Measurements from ENCODE around the gene CCNE1. TPM values are rescaled to one million over a fixed set of nuclear protein-coding genes. Genes with fewer than 3 reads are reported as not detected.

CCNE1 gene
- total RNA-seq (2014; rRNA removed; shearing (Covaris generic)) = 50.3 and 60.9 TPM in 2 replicates

- H3K4me3 ChIP-seq (ENCODE audit: insufficient read depth, low read depth, low read length) = peak within 1 kb of the TSS; percentile 56
- H3K27me3 ChIP-seq (ENCODE audit: control insufficient read depth, insufficient read depth, low read length) = peaks cover 3% of the 10 kb centered on the region; the same call in 1 of the 2 replicates
- DNase-seq = peak; percentile 99
- H3K36me3 ChIP-seq (replicated peaks; ENCODE audit: control insufficient read depth, insufficient read depth, low read length) = peaks cover 2% of the 10 kb centered on the region
Measured at GRCh38 chr19:29811125-29812079, at the start of gene CCNE1. CCNE1 (plus strand) TSS chr19:29811991; CDS start chr19:29812556, 565 bp downstream.

GRCh38 chr19:29763196-29763595, 48.6 kb upstream of the CCNE1 start:
- Histone ChIP-seq H3K4me3 (ENCODE audit: insufficient read depth, low read depth, low read length) (no peak overlapping the region), H3K36me3 (replicated peaks; ENCODE audit: control insufficient read depth, insufficient read depth, low read length) (no peaks in the 10 kb centered on the region), H3K27me3 (ENCODE audit: control insufficient read depth, insufficient read depth, low read length) (no peaks in the 10 kb centered on the region)
- DNase-seq = no peak

- DNase-seq = no peak
- H3K27me3 ChIP-seq (ENCODE audit: control insufficient read depth, insufficient read depth, low read length) = no peaks in the 10 kb centered on the region
- no peaks in the 10 kb centered on the region for H3K36me3 ChIP-seq (replicated peaks; ENCODE audit: control insufficient read depth, insufficient read depth, low read length)
- no peak overlapping the region for H3K4me3 ChIP-seq (ENCODE audit: insufficient read depth, low read depth, low read length)
Measured at GRCh38 chr19:29764361-29764760, 47.4 kb upstream of the CCNE1 start.

GRCh38 chr19:29766100-29766499, 45.7 kb upstream of the CCNE1 start:
- H3K36me3 ChIP-seq (replicated peaks; ENCODE audit: control insufficient read depth, insufficient read depth, low read length) = no peaks in the 10 kb centered on the region
- H3K27me3 ChIP-seq (ENCODE audit: control insufficient read depth, insufficient read depth, low read length) = no peaks in the 10 kb centered on the region
- H3K4me3 ChIP-seq (ENCODE audit: insufficient read depth, low read depth, low read length) = no peak overlapping the region
- DNase-seq = no peak

GRCh38 chr19:29767039-29767735, 44.6 kb upstream of the CCNE1 start:
- Histone ChIP-seq H3K4me3 (ENCODE audit: insufficient read depth, low read depth, low read length) (no peak overlapping the region), H3K36me3 (replicated peaks; ENCODE audit: control insufficient read depth, insufficient read depth, low read length) (no peaks in the 10 kb centered on the region), H3K27me3 (ENCODE audit: control insufficient read depth, insufficient read depth, low read length) (no peaks in the 10 kb centered on the region)
- DNase-seq = no peak

GRCh38 chr19:29768166-29768565, 43.6 kb upstream of the CCNE1 start:
- no peak for DNase-seq
- Histone ChIP-seq H3K27me3 (ENCODE audit: control insufficient read depth, insufficient read depth, low read length) (no peaks in the 10 kb centered on the region), H3K4me3 (ENCODE audit: insufficient read depth, low read depth, low read length) (no peak overlapping the region), H3K36me3 (replicated peaks; ENCODE audit: control insufficient read depth, insufficient read depth, low read length) (no peaks in the 10 kb centered on the region)

- Histone ChIP-seq H3K36me3 (replicated peaks; ENCODE audit: control insufficient read depth, insufficient read depth, low read length) (no peaks in the 10 kb centered on the region), H3K4me3 (ENCODE audit: insufficient read depth, low read depth, low read length) (no peak overlapping the region), H3K27me3 (ENCODE audit: control insufficient read depth, insufficient read depth, low read length) (no peaks in the 10 kb centered on the region)
- DNase-seq = no peak
Measured at GRCh38 chr19:29769997-29770396, 41.8 kb upstream of the CCNE1 start.

GRCh38 chr19:29770648-29771047, 41.1 kb upstream of the CCNE1 start:
- Histone ChIP-seq H3K36me3 (replicated peaks; ENCODE audit: control insufficient read depth, insufficient read depth, low read length) (no peaks in the 10 kb centered on the region), H3K4me3 (ENCODE audit: insufficient read depth, low read depth, low read length) (no peak overlapping the region), H3K27me3 (ENCODE audit: control insufficient read depth, insufficient read depth, low read length) (no peaks in the 10 kb centered on the region)
- DNase-seq = no peak

- DNase-seq = peak; percentile 91
- Histone ChIP-seq H3K27me3 (ENCODE audit: control insufficient read depth, insufficient read depth, low read length) (no peaks in the 10 kb centered on the region), H3K36me3 (replicated peaks; ENCODE audit: control insufficient read depth, insufficient read depth, low read length) (no peaks in the 10 kb centered on the region), H3K4me3 (ENCODE audit: insufficient read depth, low read depth, low read length) (no peak overlapping the region)
Measured at GRCh38 chr19:29771708-29772414, 39.9 kb upstream of the CCNE1 start.

GRCh38 chr19:29772696-29773095, 39.1 kb upstream of the CCNE1 start:
- Histone ChIP-seq H3K4me3 (ENCODE audit: insufficient read depth, low read depth, low read length) (no peak overlapping the region), H3K27me3 (ENCODE audit: control insufficient read depth, insufficient read depth, low read length) (no peaks in the 10 kb centered on the region), H3K36me3 (replicated peaks; ENCODE audit: control insufficient read depth, insufficient read depth, low read length) (no peaks in the 10 kb centered on the region)
- no peak for DNase-seq

GRCh38 chr19:29773141-29773540, 38.6 kb upstream of the CCNE1 start:
- no peaks in the 10 kb centered on the region for H3K27me3 ChIP-seq (ENCODE audit: control insufficient read depth, insufficient read depth, low read length)
- H3K36me3 ChIP-seq (replicated peaks; ENCODE audit: control insufficient read depth, insufficient read depth, low read length) = no peaks in the 10 kb centered on the region
- no peak overlapping the region for H3K4me3 ChIP-seq (ENCODE audit: insufficient read depth, low read depth, low read length)
- no peak for DNase-seq

GRCh38 chr19:29774126-29774525, 37.7 kb upstream of the CCNE1 start:
- Histone ChIP-seq H3K36me3 (replicated peaks; ENCODE audit: control insufficient read depth, insufficient read depth, low read length) (no peaks in the 10 kb centered on the region), H3K27me3 (ENCODE audit: control insufficient read depth, insufficient read depth, low read length) (no peaks in the 10 kb centered on the region), H3K4me3 (ENCODE audit: insufficient read depth, low read depth, low read length) (no peak overlapping the region)
- DNase-seq = no peak

GRCh38 chr19:29777781-29778309, 33.9 kb upstream of the CCNE1 start:
- no peak overlapping the region for H3K4me3 ChIP-seq (ENCODE audit: insufficient read depth, low read depth, low read length)
- DNase-seq = no peak
- H3K36me3 ChIP-seq (replicated peaks; ENCODE audit: control insufficient read depth, insufficient read depth, low read length) = no peaks in the 10 kb centered on the region
- H3K27me3 ChIP-seq (ENCODE audit: control insufficient read depth, insufficient read depth, low read length) = no peaks in the 10 kb centered on the region

GRCh38 chr19:29779921-29780320, 31.9 kb upstream of the CCNE1 start:
- Histone ChIP-seq H3K27me3 (ENCODE audit: control insufficient read depth, insufficient read depth, low read length) (no peaks in the 10 kb centered on the region), H3K36me3 (replicated peaks; ENCODE audit: control insufficient read depth, insufficient read depth, low read length) (no peaks in the 10 kb centered on the region), H3K4me3 (ENCODE audit: insufficient read depth, low read depth, low read length) (no peak overlapping the region)
- DNase-seq = peak; percentile 85
